Breast epithelium (tissue), 3 donors: Measurements from ENCODE around the gene VPS11.

ENCODE experiments used
- POLR2A ChIP-seq: fragments of 450-650 bp; IDR thresholded peaks from one replicate; pipeline ENCODE4 v1.6.1; 2016; ENCODE audit warnings: antibody characterized with exemption, mild to moderate bottlenecking, moderate library complexity
- TF ChIP-seq, protein P1 (sequence below), 3 donors: fragments of 450-650 bp; IDR thresholded peaks; one replicate each; pipeline ENCODE4 v1.5.1; 2016 to 2017; ENCODE audit warnings: antibody characterized with exemption in 3 of 3, mild to moderate bottlenecking in 3 of 3, moderate library complexity in 3 of 3

DNA sequence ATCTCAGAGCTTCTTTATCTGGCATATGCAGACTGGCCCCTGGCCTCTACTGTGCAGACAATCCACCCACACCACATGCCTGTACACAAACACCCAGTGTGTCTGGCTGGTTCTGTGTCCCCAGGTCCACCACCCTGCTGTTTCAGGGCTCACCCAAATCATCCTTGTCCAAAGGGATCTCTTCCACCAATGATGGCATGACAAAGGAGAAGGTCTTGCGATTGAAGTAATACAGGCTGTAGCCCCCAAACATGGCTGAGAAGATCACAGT, 38.6 kb upstream of the VPS11 start:
- TF ChIP-seq, protein P1, sequence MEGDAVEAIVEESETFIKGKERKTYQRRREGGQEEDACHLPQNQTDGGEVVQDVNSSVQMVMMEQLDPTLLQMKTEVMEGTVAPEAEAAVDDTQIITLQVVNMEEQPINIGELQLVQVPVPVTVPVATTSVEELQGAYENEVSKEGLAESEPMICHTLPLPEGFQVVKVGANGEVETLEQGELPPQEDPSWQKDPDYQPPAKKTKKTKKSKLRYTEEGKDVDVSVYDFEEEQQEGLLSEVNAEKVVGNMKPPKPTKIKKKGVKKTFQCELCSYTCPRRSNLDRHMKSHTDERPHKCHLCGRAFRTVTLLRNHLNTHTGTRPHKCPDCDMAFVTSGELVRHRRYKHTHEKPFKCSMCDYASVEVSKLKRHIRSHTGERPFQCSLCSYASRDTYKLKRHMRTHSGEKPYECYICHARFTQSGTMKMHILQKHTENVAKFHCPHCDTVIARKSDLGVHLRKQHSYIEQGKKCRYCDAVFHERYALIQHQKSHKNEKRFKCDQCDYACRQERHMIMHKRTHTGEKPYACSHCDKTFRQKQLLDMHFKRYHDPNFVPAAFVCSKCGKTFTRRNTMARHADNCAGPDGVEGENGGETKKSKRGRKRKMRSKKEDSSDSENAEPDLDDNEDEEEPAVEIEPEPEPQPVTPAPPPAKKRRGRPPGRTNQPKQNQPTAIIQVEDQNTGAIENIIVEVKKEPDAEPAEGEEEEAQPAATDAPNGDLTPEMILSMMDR (IDR thresholded peaks at IDR 0.05), result no peak
- no peak for TF ChIP-seq POLR2A
